K562 (cell line): ENCODE results near the gene ZFPM1. TPM values are rescaled to one million over a fixed set of nuclear protein-coding genes. Genes with fewer than 3 reads are reported as not detected.

Experiments
- ARID4B ChIP-seq: sonication (generic); formaldehyde crosslinking; IDR thresholded peaks from 2 replicates; pipeline ENCODE4 v1.8.0; 2022; ENCODE audit warnings: mild to moderate bottlenecking, missing genetic modification reagents
- ATF7 ChIP-seq: fragments of 450-650 bp; IDR thresholded peaks from 2 replicates; pipeline ENCODE4 v1.7.1; 2014; ENCODE audit warnings: mild to moderate bottlenecking, moderate library complexity
- BHLHE40 ChIP-seq: IDR thresholded peaks from 2 replicates; pipeline ENCODE4 v1.6.1; 2011; ENCODE audit warnings: low read length, improper control_type of control experiment
- CBFA2T3 ChIP-seq: fragments of 450-650 bp; IDR thresholded peaks from 2 replicates; pipeline ENCODE4 v1.6.1; 2017
- EWSR1 ChIP-seq: fragments of 450-650 bp; IDR thresholded peaks from 2 replicates; pipeline ENCODE4 v1.6.1; 2018; ENCODE audit warnings: borderline replicate concordance, mild to moderate bottlenecking, low read depth, moderate library complexity; ENCODE audit not compliant: partially characterized antibody
- L3MBTL2 ChIP-seq: fragments of 450-650 bp; IDR thresholded peaks from 2 replicates; pipeline ENCODE4 v1.6.1; 2016; ENCODE audit warnings: mild to moderate bottlenecking, moderate library complexity
- MTA1 ChIP-seq: fragments of 450-650 bp; IDR thresholded peaks from 2 replicates; pipeline ENCODE4 v1.6.1; 2017; ENCODE audit warnings: borderline replicate concordance
- NEUROD1 ChIP-seq: fragments of 150-350 bp; IDR thresholded peaks from 2 replicates; pipeline ENCODE4 v1.6.1; 2014; ENCODE audit warnings: borderline replicate concordance, low read length, low read depth; ENCODE audit not compliant: partially characterized antibody
- PURB ChIP-seq: sonication (generic); formaldehyde crosslinking; IDR thresholded peaks from 2 replicates; pipeline ENCODE4 v1.9.0; 2021; ENCODE audit warnings: low read depth, mild to moderate bottlenecking, missing genetic modification reagents
- TARDBP ChIP-seq: fragments of 450-650 bp; IDR thresholded peaks from 2 replicates; pipeline ENCODE4 v1.6.1; 2016
- TBP ChIP-seq: optimal IDR thresholded peaks from 2 replicates; pipeline ENCODE3; 2011; ENCODE audit warnings: low read depth, low read length, improper control_type of control experiment
- ZNF280A ChIP-seq: fragments of 450-650 bp; IDR thresholded peaks from 2 replicates; pipeline ENCODE4 v1.6.1; 2018; ENCODE audit warnings: mild to moderate bottlenecking, low read depth; ENCODE audit not compliant: partially characterized antibody
- ZNF318 ChIP-seq, 2 experiments: fragments of 450-650 bp; IDR thresholded peaks; 2 replicates each; pipeline ENCODE4 v1.6.1; 2016; ENCODE audit warnings: mild to moderate bottlenecking in 2 of 2, borderline replicate concordance in 1 of 2, low read depth in 1 of 2, moderate library complexity in 1 of 2
- polyA plus RNA-seq, 8 experiments: library from polyadenylated mRNA; depleted of rRNA in 4 of 8; stranded (reverse) in 5 of 8; unstranded in 3 of 8; fragments of >200 nt; fragmentation: Nextera tagmentation in 2 of 8; fragmentation: Illumina TruSeq in 1 of 8; extraction: Ambion mirVana in 2 of 8; extraction: Trizol in 1 of 8; gene quantifications; 2 replicates each; pipeline versions ENCODE4 v1.2.1 to v1.2.3, GENCODE V29; 2011 to 2014; ENCODE audit warnings: inconsistent platforms in 1 of 8, missing spikeins in 1 of 8
- total RNA-seq, 7 experiments: library from RNA; depleted of rRNA in 6 of 7; stranded (reverse); fragments of >200 nt in 6 of 7; fragmentation: Illumina TruSeq in 2 of 7; extraction: Trizol in 2 of 7; gene quantifications; 2 replicates each; pipeline versions ENCODE4 v1.2.1 to v1.2.3, GENCODE V29; 2011 to 2021; ENCODE audit warnings: low replicate concordance in 1 of 7

The ZFPM1 gene
- total and polyA plus RNA-seq, 9 of the 15 experiments (the other 6 are each of a cell fraction or from before 2014, with no cell fraction given), result 0.03 to 35.9 (median 1.4) TPM

GRCh38 chr16:88455610-88456355, 2.7 kb downstream of the ZFPM1 start (continued):
- TF ChIP-seq ZNF318 (IDR thresholded peaks at IDR 0.05; ENCODE audit: borderline replicate concordance in 1 of 2, low read depth in 1 of 2), result no peak
- TF ChIP-seq PURB, result no peak
- peak; percentile 59; the same call in 1 of the 2 replicates for TF ChIP-seq TARDBP
- peak; percentile 64 for TF ChIP-seq NEUROD1
- TF ChIP-seq TBP, result peak; percentile 31
- no peak for TF ChIP-seq ZNF280A
- TF ChIP-seq ATF7, result peak; percentile 98
- no peak for TF ChIP-seq EWSR1
- peak; percentile 87; the same call in 1 of the 2 replicates for TF ChIP-seq MTA1
- peak; percentile 66 for TF ChIP-seq BHLHE40
- TF ChIP-seq L3MBTL2, result peak; percentile 59
- TF ChIP-seq CBFA2T3, result peak; percentile 92
- no peak for TF ChIP-seq ARID4B (CRISPR knock-in tag)
